ENCODE data around the gene BCAS2. TPM values are rescaled to one million over a fixed set of nuclear protein-coding genes. Genes with fewer than 3 reads are reported as not detected.

BCAS2 gene
- total RNA-seq: 54.8 and 60.5 TPM in 2 replicates

DNA sequence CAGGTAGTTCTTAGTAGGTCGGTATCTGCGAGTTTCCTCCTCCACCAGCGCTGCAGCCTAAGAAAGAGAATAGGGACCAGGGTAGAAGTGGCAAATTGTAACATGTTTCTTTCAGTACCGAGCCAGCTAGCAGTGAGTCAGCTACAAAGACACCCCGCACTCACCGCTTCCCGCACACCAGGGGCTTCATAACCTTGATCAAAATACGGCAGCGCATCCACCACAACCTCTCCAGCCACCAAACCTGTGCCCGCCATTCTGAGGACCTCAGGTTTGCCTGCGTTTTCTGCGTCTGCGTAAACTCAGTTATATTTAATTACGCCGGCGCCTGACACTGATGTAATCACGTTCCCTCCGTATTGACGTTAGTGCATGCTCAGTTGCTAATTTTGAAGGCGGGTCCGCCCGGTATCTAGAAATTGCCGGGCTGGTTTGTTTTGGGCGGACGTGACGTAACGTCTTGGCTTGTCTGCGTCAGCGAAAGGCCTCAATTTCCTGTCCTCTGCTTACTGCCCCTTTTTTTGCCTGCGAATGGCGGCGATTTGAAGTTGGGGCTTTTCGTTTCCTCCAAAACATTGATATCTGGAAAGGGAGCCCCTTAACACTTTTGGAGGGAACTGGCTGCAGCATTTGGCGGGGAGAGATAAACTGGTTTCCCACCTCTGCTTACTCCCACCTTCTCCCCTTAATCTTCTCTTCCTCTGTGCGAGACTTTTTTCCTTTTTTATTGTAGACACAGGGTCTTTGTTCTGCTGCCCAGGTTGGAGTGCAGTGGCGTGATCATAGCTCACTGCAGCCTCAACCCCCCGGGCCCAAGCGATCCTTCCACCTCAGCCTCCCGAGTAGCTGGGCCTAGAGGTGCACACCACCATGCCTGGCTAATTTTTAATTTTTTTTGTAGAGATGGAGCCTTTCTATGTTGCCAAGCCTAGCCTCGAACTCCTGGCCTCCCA, at the start of gene BCAS2:
Gene BCAS2 (minus strand): TSS at position 281 of the 953 bp plus-strand sequence. CDS start 24 bp downstream, at position 257.

Other genes with a start within 250 kb of the BCAS2 start
- 52.6 and 56.3 TPM in 2 replicates for gene TRIM33, start 70.4 kb downstream of the BCAS2 start, total RNA-seq
- gene DENND2C, start 88.4 kb upstream of the BCAS2 start, total RNA-seq: 0.86 and 1.3 TPM in 2 replicates
- gene AMPD1, start 113.9 kb upstream of the BCAS2 start, total RNA-seq: not detected in 2 replicates
- gene NRAS, start 135.2 kb upstream of the BCAS2 start, total RNA-seq: 164 and 186 TPM in 2 replicates
- 579 and 580 TPM in 2 replicates for gene CSDE1, start 176.4 kb upstream of the BCAS2 start, total RNA-seq
- gene SIKE1, start 199.1 kb upstream of the BCAS2 start, total RNA-seq: 51.9 and 53.7 TPM in 2 replicates